Measurements from ENCODE around the gene LRRC8D. TPM values are rescaled to one million over a fixed set of nuclear protein-coding genes. Genes with fewer than 3 reads are reported as not detected.
A peak's percentile ranks its signal among the peaks of the same experiment; 100 is the strongest.

Gene LRRC8D
- total and polyA plus RNA-seq, 9 of the 15 experiments (the other 6 are each of a cell fraction or from before 2014, with no cell fraction given) = 3.4 to 53.9 (median 15.9) TPM

- Histone ChIP-seq H2AFZ (ENCODE audit: low read depth, low read length) (peak overlapping the region; percentile 26; the same call in 1 of the 2 replicates), H3K9me1 (ENCODE audit: control insufficient read depth, insufficient read depth, low read length) (no peaks in the 10 kb centered on the region), H3K4me2 (ENCODE audit: insufficient read depth, low read length) (peak overlapping the region; percentile 63), H3K4me3 (no peak overlapping the region), H3K4me1 (replicated peaks in 1 of 2; ENCODE audit: control insufficient read depth in 2 of 2, insufficient read depth in 2 of 2, low read length in 2 of 2) (peaks cover 16 to 89% of the 10 kb centered on the region in 2 experiments), H3K79me2 (ENCODE audit: control insufficient read depth, insufficient read depth, low read length) (peaks cover 83% of the 10 kb centered on the region), H3K27ac (ENCODE audit: extremely low read depth, low read depth, low read length) (peak overlapping the region; percentile 74), H3K9me3 (replicated peaks; ENCODE audit: control insufficient read depth, insufficient read depth, low read depth, low read length) (no peaks in the 10 kb centered on the region), H3K9ac (ENCODE audit: insufficient read depth in 1 of 2, low read depth in 2 of 2, low read length in 2 of 2) (peak overlapping the region in 1 of 2 experiments; percentile 10; a peak in 1 of 4 replicates), H3K36me3 (ENCODE audit: control insufficient read depth, insufficient read depth, low read length) (peaks cover 8% of the 10 kb centered on the region; the same call in 2 of the 3 replicates), H4K20me1 (replicated peaks; ENCODE audit: control insufficient read depth, insufficient read depth, low read length) (no peaks in the 10 kb centered on the region), H3K27me3 (ENCODE audit: control insufficient read depth in 2 of 2, insufficient read depth in 2 of 2, low read length in 2 of 2) (no peaks in the 10 kb centered on the region)
- DNase-seq (ENCODE audit: extremely low read depth in 1 of 4, low spot score in 3 of 4) = peak in 2 of 4 experiments; percentile 57 to 78
- in situ Hi-C loops (cut with MboI) = no loop called here
- no TSS peak for BruUV-seq (replicated peaks)
- peak; percentile 55 for ATAC-seq
- POLR2A ChIA-PET = interaction anchor here (0.8 to 1.5 kb wide), 4 partner anchors 9 to 67 kb away, joined by 3 read pairs; no protein-coding TSS in a partner anchor
- peak; percentile 70 for FAIRE-seq
- WGBS (ENCODE audit: insufficient coverage, low coverage, missing lambda C conversion rate) = 3% methylated on average over 7 of the region's 7 CpGs
- intact Hi-C loops (cut with micrococcal nuclease) = loop anchor here (2.0 to 10.0 kb wide), 2 partner anchors 17 to 345 kb away; no protein-coding TSS in a partner anchor
- CTCF ChIA-PET (ENCODE audit: low intra/inter-chr PET ratio) = no interaction called here
- TF ChIP-seq, protein P1, sequence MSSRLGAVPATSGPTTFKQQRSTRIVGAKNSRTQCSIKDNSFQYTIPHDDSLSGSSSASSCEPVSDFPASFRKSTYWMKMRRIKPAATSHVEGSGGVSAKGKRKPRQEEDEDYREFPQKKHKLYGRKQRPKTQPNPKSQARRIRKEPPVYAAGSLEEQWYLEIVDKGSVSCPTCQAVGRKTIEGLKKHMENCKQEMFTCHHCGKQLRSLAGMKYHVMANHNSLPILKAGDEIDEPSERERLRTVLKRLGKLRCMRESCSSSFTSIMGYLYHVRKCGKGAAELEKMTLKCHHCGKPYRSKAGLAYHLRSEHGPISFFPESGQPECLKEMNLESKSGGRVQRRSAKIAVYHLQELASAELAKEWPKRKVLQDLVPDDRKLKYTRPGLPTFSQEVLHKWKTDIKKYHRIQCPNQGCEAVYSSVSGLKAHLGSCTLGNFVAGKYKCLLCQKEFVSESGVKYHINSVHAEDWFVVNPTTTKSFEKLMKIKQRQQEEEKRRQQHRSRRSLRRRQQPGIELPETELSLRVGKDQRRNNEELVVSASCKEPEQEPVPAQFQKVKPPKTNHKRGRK (tag; IDR thresholded peaks at IDR 0.05) = no peak
- TF ChIP-seq ETV6 (IDR thresholded peaks at IDR 0.05; ENCODE audit: borderline replicate concordance in 1 of 2, low read depth in 2 of 2, low read length in 1 of 2) = 0 out of 4 replicates have a peak, but pooled peaks of 1 of the 2 experiments have one; percentile 16
- no peak for TF ChIP-seq ETV6 (CRISPR knock-in tag; IDR thresholded peaks at IDR 0.05; ENCODE audit: borderline replicate concordance)
- TF ChIP-seq ZNF589 (CRISPR knock-in tag; IDR thresholded peaks at IDR 0.05; ENCODE audit: low read depth) = no peak
- TF ChIP-seq XRCC3 (IDR thresholded peaks at IDR 0.05) = no peak
- no peak for TF ChIP-seq BHLHE40 (IDR thresholded peaks at IDR 0.05; ENCODE audit: low read length)
- TF ChIP-seq MYC (IDR thresholded peaks at IDR 0.05; ENCODE audit: low read depth, low read length) = no peak
- no peak for TF ChIP-seq MYC (CRISPR knock-in tag; IDR thresholded peaks at IDR 0.05; ENCODE audit: borderline replicate concordance, low read depth)
- 0 out of 2 replicates have a peak, but pooled peaks have one; percentile 61 for TF ChIP-seq BRD4 (IDR thresholded peaks at IDR 0.05)
- TF ChIP-seq ATF1 (CRISPR knock-in tag; IDR thresholded peaks at IDR 0.05) = no peak
- peak; percentile 39; the same call in 1 of the 2 replicates for TF ChIP-seq ATF1 (tag; IDR thresholded peaks at IDR 0.05)
- TF ChIP-seq TRIM24 (IDR thresholded peaks at IDR 0.05) = 0 out of 4 replicates have a peak, but pooled peaks of 1 of the 2 experiments have one; percentile 4
- peak; percentile 82 for TF ChIP-seq ARID1B (IDR thresholded peaks at IDR 0.05)
- TF ChIP-seq SAFB2 (IDR thresholded peaks at IDR 0.05; ENCODE audit: borderline replicate concordance, low read depth, low read length, severe bottlenecking) = no peak
- no peak for TF ChIP-seq NCOA2 (IDR thresholded peaks at IDR 0.05; ENCODE audit: partially characterized antibody in 2 of 2)
- TF ChIP-seq SRSF7 (optimal IDR thresholded peaks at IDR 0.05; ENCODE audit: low read depth, low read length) = no peak
- TF ChIP-seq RHOXF2B (CRISPR knock-in tag; conservative IDR thresholded peaks at IDR 0.05) = no peak
- 0 out of 2 replicates have a peak, but pooled peaks have one; percentile 44 for TF ChIP-seq GATAD2B (IDR thresholded peaks at IDR 0.05; ENCODE audit: borderline replicate concordance)
- no peak for TF ChIP-seq ZNF436 (CRISPR knock-in tag; IDR thresholded peaks at IDR 0.05)
- peak; percentile 60 for TF ChIP-seq CCNT2 (IDR thresholded peaks at IDR 0.05; ENCODE audit: borderline replicate concordance, extremely low read depth, insufficient read length, low read depth, low read length)
- no peak for TF ChIP-seq ZBTB12 (CRISPR knock-in tag; IDR thresholded peaks at IDR 0.05)
- TF ChIP-seq ZNF146 (CRISPR knock-in tag; IDR thresholded peaks at IDR 0.05; ENCODE audit: unreplicated experiment) = no peak
Observed at GRCh38 chr1:89890085-89890752, 69.4 kb downstream of the LRRC8D start.
